GM23338 (cell line): ENCODE data around the gene THAP6. TPM values are rescaled to one million over a fixed set of nuclear protein-coding genes. Genes with fewer than 3 reads are reported as not detected.

Experiments
- ATAC-seq: fragments of 200-7000 bp; cut with Tn5 transposase; 3 replicates; pipeline ENCODE4 v1.9.1; 2020
- DNase-seq: peaks from one replicate; pipeline ENCODE4 v3.0.0-alpha.2; 2015; ENCODE audit warnings: low spot score
- H2AFZ ChIP-seq: fragments of 200-600 bp; sonication (generic); 2 replicates; pipeline ENCODE4 v1.8.0; 2016; ENCODE audit warnings: antibody characterized with exemption, mild to moderate bottlenecking, moderate library complexity
- H3F3A ChIP-seq: fragments of 200-600 bp; sonication (generic); replicated peaks from 2 replicates; pipeline ENCODE4 v1.8.0; 2017; ENCODE audit warnings: antibody characterized with exemption, mixed run types, low read depth
- H3K27ac ChIP-seq: fragments of 200-600 bp; sonication (generic); 2 replicates; pipeline ENCODE4 v1.6.1; 2016; ENCODE audit warnings: low read depth
- H3K27me3 ChIP-seq: fragments of 200-600 bp; sonication (generic); 2 replicates; pipeline ENCODE4 v1.8.0; 2016; ENCODE audit warnings: mild to moderate bottlenecking, mixed run types, moderate library complexity; ENCODE audit not compliant: insufficient read depth
- H3K36me3 ChIP-seq: fragments of 200-600 bp; sonication (generic); 2 replicates; pipeline ENCODE4 v1.8.0; 2016; ENCODE audit warnings: mild to moderate bottlenecking; ENCODE audit not compliant: insufficient read depth
- H3K4me1 ChIP-seq: fragments of 200-600 bp; sonication (generic); 2 replicates; pipeline ENCODE4 v1.8.0; 2016; ENCODE audit warnings: mild to moderate bottlenecking, moderate library complexity; ENCODE audit not compliant: insufficient read depth
- H3K4me2 ChIP-seq: fragments of 200-600 bp; sonication (generic); 2 replicates; pipeline ENCODE4 v1.7.1; 2017; ENCODE audit warnings: mixed run types
- H3K4me3 ChIP-seq: fragments of 200-600 bp; sonication (generic); 2 replicates; pipeline ENCODE4 v1.6.1; 2016; ENCODE audit warnings: mixed run types
- H3K79me2 ChIP-seq: fragments of 200-600 bp; sonication (generic); replicated peaks from 2 replicates; pipeline ENCODE4 v1.8.0; 2017; ENCODE audit warnings: mild to moderate bottlenecking; ENCODE audit not compliant: insufficient read depth
- H3K9me2 ChIP-seq: fragments of 200-600 bp; sonication (generic); 2 replicates; pipeline ENCODE4 v1.8.0; 2017; ENCODE audit not compliant: insufficient read depth
- H4K20me1 ChIP-seq: fragments of 200-600 bp; sonication (generic); replicated peaks from 2 replicates; pipeline ENCODE4 v1.8.0; 2017; ENCODE audit warnings: mild to moderate bottlenecking; ENCODE audit not compliant: insufficient read depth
- H3K27ac Mint-ChIP-seq: 2 replicates; pipeline ENCODE4 v1.8.0; 2020; ENCODE audit warnings: inconsistent platforms, mild to moderate bottlenecking, moderate library complexity, mixed read lengths
- H3K27me3 Mint-ChIP-seq: 3 replicates; pipeline ENCODE4 v1.8.0; 2022; ENCODE audit warnings: low read depth, mild to moderate bottlenecking, moderate library complexity, mixed read lengths, inconsistent platforms; ENCODE audit not compliant: insufficient read depth, poor library complexity
- H3K36me3 Mint-ChIP-seq: 3 replicates; pipeline ENCODE4 v1.8.0; 2021; ENCODE audit warnings: low read depth, mild to moderate bottlenecking, inconsistent platforms, moderate library complexity, mixed read lengths
- H3K4me1 Mint-ChIP-seq: 3 replicates; pipeline ENCODE4 v1.8.0; 2020; ENCODE audit warnings: mild to moderate bottlenecking, inconsistent platforms, mixed read lengths
- H3K4me3 Mint-ChIP-seq: 3 replicates; pipeline ENCODE4 v1.8.0; 2021; ENCODE audit warnings: moderate library complexity, mild to moderate bottlenecking, inconsistent platforms, mixed read lengths
- H3K9me3 Mint-ChIP-seq: 3 replicates; pipeline ENCODE4 v1.8.0; 2020; ENCODE audit warnings: moderate library complexity, mild to moderate bottlenecking, inconsistent platforms, mixed read lengths
- EZH2 ChIP-seq: fragments of 200-600 bp; sonication (generic); IDR thresholded peaks from one replicate; pipeline ENCODE4 v1.8.0; 2017; ENCODE audit warnings: antibody characterized with exemption, mild to moderate bottlenecking, low read depth; ENCODE audit not compliant: unreplicated experiment
- JUNB ChIP-seq: IDR thresholded peaks from one replicate; pipeline ENCODE4 v1.6.1; 2016; ENCODE audit warnings: antibody characterized with exemption; ENCODE audit not compliant: unreplicated experiment
- NANOG ChIP-seq: IDR thresholded peaks from 2 replicates; pipeline ENCODE4 v1.6.1; 2016; ENCODE audit warnings: antibody characterized with exemption, borderline replicate concordance
- POLR2AphosphoS5 ChIP-seq: IDR thresholded peaks from 2 replicates; pipeline ENCODE4 v1.6.1; 2016; ENCODE audit warnings: antibody characterized with exemption, low read depth
- ZNF114 ChIP-seq: fragments of 250-450 bp; sonication (Bioruptor Pico); IDR thresholded peaks from 2 replicates; pipeline ENCODE4 v1.5.0; 2020; ENCODE audit warnings: mild to moderate bottlenecking, moderate library complexity
- ZNF331 ChIP-seq: fragments of 250-450 bp; sonication (Bioruptor Pico); IDR thresholded peaks from 2 replicates; pipeline ENCODE4 v1.5.0; 2020; ENCODE audit warnings: low read depth, mild to moderate bottlenecking, moderate library complexity
- polyA plus RNA-seq: library from polyadenylated mRNA; unstranded; fragments of >200 nt; fragmentation: Nextera tagmentation; extraction: Ambion mirVana; gene quantifications from 2 replicates; pipeline ENCODE4 v1.2.1, GENCODE V29; 2016
- total RNA-seq: library from RNA; depleted of rRNA; stranded (reverse); fragments of >200 nt; shearing (Covaris generic); gene quantifications from 2 replicates; pipeline ENCODE4 v1.2.3, GENCODE V29; 2014
- TF ChIP-seq, protein P1 (sequence below): IDR thresholded peaks from one replicate; pipeline ENCODE4 v1.6.1; 2018; ENCODE audit warnings: antibody characterized with exemption; ENCODE audit not compliant: unreplicated experiment
- TF ChIP-seq, protein P2 (sequence below): fragments of 250-450 bp; sonication (Bioruptor Pico); IDR thresholded peaks from 2 replicates; pipeline ENCODE4 v1.5.0; 2020; ENCODE audit warnings: mild to moderate bottlenecking, moderate library complexity

Gene THAP6
- total and polyA plus RNA-seq, 2 experiments from 2014 or later = 9.0 to 15.2 TPM

DNA sequence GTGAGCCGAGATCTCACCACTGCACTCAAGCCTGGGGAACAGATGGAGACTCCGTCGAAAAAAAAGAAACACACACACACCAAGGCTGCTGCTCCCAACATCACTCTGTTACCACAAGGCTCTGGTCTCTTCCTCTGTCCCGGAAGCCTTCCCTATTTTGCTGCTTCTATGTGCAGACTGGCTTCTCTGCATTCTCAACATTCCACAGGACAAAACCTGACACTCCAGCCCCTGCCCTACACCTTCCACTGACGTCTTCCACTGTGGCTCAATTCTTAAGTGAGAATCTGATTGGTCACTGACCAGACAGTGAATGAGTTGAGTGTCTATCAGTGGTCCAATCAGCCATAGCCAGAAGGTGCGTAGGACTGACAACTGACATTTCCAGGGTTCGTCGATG, 47.5 kb downstream of the THAP6 start:
- H4K20me1 ChIP-seq = no peaks in the 10 kb centered on the region
- H3K27me3 Mint-ChIP-seq = peaks cover 4% of the 10 kb centered on the region
- no peaks in the 10 kb centered on the region; the same call in 2 of the 3 replicates for H3K36me3 Mint-ChIP-seq
- no peak overlapping the region; the same call in 2 of the 3 replicates for H3K4me3 Mint-ChIP-seq
- H3K27me3 ChIP-seq = no peaks in the 10 kb centered on the region
- TF ChIP-seq ZNF331 (CRISPR knock-in tag) = no peak
- no peak for TF ChIP-seq EZH2
- TF ChIP-seq, protein P1, sequence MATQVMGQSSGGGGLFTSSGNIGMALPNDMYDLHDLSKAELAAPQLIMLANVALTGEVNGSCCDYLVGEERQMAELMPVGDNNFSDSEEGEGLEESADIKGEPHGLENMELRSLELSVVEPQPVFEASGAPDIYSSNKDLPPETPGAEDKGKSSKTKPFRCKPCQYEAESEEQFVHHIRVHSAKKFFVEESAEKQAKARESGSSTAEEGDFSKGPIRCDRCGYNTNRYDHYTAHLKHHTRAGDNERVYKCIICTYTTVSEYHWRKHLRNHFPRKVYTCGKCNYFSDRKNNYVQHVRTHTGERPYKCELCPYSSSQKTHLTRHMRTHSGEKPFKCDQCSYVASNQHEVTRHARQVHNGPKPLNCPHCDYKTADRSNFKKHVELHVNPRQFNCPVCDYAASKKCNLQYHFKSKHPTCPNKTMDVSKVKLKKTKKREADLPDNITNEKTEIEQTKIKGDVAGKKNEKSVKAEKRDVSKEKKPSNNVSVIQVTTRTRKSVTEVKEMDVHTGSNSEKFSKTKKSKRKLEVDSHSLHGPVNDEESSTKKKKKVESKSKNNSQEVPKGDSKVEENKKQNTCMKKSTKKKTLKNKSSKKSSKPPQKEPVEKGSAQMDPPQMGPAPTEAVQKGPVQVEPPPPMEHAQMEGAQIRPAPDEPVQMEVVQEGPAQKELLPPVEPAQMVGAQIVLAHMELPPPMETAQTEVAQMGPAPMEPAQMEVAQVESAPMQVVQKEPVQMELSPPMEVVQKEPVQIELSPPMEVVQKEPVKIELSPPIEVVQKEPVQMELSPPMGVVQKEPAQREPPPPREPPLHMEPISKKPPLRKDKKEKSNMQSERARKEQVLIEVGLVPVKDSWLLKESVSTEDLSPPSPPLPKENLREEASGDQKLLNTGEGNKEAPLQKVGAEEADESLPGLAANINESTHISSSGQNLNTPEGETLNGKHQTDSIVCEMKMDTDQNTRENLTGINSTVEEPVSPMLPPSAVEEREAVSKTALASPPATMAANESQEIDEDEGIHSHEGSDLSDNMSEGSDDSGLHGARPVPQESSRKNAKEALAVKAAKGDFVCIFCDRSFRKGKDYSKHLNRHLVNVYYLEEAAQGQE = no peak
- no peak for TF ChIP-seq POLR2AphosphoS5
- H3K4me1 Mint-ChIP-seq = peaks cover 8% of the 10 kb centered on the region
- no peaks in the 10 kb centered on the region for H3K36me3 ChIP-seq
- H3K4me1 ChIP-seq = no peaks in the 10 kb centered on the region
- ATAC-seq (peak; percentile 98), DNase-seq (peak; percentile 91)
- H3K27ac Mint-ChIP-seq = no peak overlapping the region
- peaks cover 3% of the 10 kb centered on the region; the same call in 2 of the 3 replicates for H3K9me3 Mint-ChIP-seq
- H3K27ac ChIP-seq = no peak overlapping the region
- H2AFZ ChIP-seq = no peak overlapping the region
- H3K79me2 ChIP-seq = no peaks in the 10 kb centered on the region
- no peak overlapping the region for H3K4me3 ChIP-seq
- 0 out of 2 replicates have a peak, but pooled peaks cover under 1% of the 10 kb centered on the region for H3K9me2 ChIP-seq
- no peaks in the 10 kb centered on the region for H3F3A ChIP-seq
- H3K4me2 ChIP-seq = no peak overlapping the region

DNA sequence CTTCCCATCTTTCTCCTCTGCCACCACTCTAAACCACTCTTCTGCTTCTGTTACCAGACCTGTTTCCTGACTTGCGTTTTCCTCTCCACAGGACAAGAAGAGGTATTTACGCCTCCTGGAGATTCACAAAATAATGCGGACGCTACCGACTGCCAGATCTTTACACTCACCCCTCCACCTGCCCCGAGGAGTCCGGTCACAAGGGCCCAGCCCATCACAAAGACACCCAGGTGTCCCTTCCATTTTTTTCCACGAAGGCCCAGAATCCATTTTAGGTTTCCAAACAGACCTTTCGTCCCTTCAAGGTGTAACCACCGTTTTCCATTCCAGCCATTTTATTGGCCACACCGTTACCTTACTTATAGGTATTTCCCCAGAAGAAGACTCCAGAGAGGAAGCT, 49.8 kb downstream of the THAP6 start:
- Mint-ChIP-seq H3K27ac (no peak overlapping the region), H3K9me3 (peaks cover 19% of the 10 kb centered on the region), H3K27me3 (peaks cover 10% of the 10 kb centered on the region), H3K4me1 (peaks cover 8% of the 10 kb centered on the region), H3K4me3 (no peak overlapping the region), H3K36me3 (peaks cover 8% of the 10 kb centered on the region; the same call in 2 of the 3 replicates)
- DNase-seq (no peak), ATAC-seq (no peak)
- Histone ChIP-seq H3K4me2 (no peak overlapping the region), H3K27ac (no peak overlapping the region), H3K4me1 (no peaks in the 10 kb centered on the region), H3K9me2 (0 out of 2 replicates have a peak, but pooled peaks cover 4% of the 10 kb centered on the region), H3F3A (no peaks in the 10 kb centered on the region), H3K36me3 (no peaks in the 10 kb centered on the region), H4K20me1 (no peaks in the 10 kb centered on the region), H3K27me3 (no peaks in the 10 kb centered on the region), H2AFZ (peak overlapping the region; percentile 58; the same call in 1 of the 2 replicates), H3K79me2 (no peaks in the 10 kb centered on the region), H3K4me3 (no peak overlapping the region)
- TF ChIP-seq ZNF331 (CRISPR knock-in tag) = no peak
- TF ChIP-seq JUNB = no peak
- TF ChIP-seq, protein P2, sequence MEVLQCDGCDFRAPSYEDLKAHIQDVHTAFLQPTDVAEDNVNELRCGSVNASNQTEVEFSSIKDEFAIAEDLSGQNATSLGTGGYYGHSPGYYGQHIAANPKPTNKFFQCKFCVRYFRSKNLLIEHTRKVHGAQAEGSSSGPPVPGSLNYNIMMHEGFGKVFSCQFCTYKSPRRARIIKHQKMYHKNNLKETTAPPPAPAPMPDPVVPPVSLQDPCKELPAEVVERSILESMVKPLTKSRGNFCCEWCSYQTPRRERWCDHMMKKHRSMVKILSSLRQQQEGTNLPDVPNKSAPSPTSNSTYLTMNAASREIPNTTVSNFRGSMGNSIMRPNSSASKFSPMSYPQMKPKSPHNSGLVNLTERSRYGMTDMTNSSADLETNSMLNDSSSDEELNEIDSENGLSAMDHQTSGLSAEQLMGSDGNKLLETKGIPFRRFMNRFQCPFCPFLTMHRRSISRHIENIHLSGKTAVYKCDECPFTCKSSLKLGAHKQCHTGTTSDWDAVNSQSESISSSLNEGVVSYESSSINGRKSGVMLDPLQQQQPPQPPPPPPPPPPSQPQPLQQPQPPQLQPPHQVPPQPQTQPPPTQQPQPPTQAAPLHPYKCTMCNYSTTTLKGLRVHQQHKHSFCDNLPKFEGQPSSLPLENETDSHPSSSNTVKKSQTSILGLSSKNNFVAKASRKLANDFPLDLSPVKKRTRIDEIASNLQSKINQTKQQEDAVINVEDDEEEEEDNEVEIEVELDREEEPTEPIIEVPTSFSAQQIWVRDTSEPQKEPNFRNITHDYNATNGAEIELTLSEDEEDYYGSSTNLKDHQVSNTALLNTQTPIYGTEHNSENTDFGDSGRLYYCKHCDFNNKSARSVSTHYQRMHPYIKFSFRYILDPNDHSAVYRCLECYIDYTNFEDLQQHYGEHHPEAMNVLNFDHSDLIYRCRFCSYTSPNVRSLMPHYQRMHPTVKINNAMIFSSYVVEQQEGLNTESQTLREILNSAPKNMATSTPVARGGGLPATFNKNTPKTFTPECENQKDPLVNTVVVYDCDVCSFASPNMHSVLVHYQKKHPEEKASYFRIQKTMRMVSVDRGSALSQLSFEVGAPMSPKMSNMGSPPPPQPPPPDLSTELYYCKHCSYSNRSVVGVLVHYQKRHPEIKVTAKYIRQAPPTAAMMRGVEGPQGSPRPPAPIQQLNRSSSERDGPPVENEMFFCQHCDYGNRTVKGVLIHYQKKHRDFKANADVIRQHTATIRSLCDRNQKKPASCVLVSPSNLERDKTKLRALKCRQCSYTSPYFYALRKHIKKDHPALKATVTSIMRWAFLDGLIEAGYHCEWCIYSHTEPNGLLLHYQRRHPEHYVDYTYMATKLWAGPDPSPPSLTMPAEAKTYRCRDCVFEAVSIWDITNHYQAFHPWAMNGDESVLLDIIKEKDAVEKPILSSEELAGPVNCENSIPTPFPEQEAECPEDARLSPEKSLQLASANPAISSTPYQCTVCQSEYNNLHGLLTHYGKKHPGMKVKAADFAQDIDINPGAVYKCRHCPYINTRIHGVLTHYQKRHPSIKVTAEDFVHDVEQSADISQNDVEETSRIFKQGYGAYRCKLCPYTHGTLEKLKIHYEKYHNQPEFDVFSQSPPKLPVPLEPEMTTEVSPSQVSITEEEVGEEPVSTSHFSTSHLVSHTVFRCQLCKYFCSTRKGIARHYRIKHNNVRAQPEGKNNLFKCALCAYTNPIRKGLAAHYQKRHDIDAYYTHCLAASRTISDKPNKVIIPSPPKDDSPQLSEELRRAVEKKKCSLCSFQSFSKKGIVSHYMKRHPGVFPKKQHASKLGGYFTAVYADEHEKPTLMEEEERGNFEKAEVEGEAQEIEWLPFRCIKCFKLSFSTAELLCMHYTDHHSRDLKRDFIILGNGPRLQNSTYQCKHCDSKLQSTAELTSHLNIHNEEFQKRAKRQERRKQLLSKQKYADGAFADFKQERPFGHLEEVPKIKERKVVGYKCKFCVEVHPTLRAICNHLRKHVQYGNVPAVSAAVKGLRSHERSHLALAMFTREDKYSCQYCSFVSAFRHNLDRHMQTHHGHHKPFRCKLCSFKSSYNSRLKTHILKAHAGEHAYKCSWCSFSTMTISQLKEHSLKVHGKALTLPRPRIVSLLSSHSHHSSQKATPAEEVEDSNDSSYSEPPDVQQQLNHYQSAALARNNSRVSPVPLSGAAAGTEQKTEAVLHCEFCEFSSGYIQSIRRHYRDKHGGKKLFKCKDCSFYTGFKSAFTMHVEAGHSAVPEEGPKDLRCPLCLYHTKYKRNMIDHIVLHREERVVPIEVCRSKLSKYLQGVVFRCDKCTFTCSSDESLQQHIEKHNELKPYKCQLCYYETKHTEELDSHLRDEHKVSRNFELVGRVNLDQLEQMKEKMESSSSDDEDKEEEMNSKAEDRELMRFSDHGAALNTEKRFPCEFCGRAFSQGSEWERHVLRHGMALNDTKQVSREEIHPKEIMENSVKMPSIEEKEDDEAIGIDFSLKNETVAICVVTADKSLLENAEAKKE (CRISPR knock-in tag) = no peak
- no peak for TF ChIP-seq EZH2
- TF ChIP-seq ZNF114 = no peak
- no peak for TF ChIP-seq NANOG
- TF ChIP-seq, protein P1 = no peak
